Pancreas (tissue), 10 donors: ENCODE measurements around the gene PLCG1. TPM values are rescaled to one million over a fixed set of nuclear protein-coding genes. Genes with fewer than 3 reads are reported as not detected.

Experiments
- ATAC-seq, 4 donors: fragments of 200-7000 bp; cut with Tn5 transposase; one replicate each; pipeline versions ENCODE4 v1.8.0 to v1.9.1; 2020; ENCODE audit warnings: mild to moderate bottlenecking in 4 of 4, moderate library complexity in 4 of 4
- DNase-seq, 6 donors: peaks; one replicate each; pipeline ENCODE4 v3.0.0-alpha.2; 2020
- FAIRE-seq: peaks from 2 replicates; lab custom pipeline; 2012; peaks lifted over from hg19 to GRCh38; lab: Jason Lieb, UNC
- H3K27ac ChIP-seq, 4 donors: fragments of 200-600 bp; sonication (generic); 1 replicate in 3 of 4; 2 replicates in 1 of 4; pipeline versions ENCODE4 v1.5.0 to v1.8.0; 2020
- H3K27me3 ChIP-seq, 4 donors: fragments of 200-600 bp; one replicate each; pipeline ENCODE4 v1.8.0; 2021
- H3K36me3 ChIP-seq, 3 donors: fragments of 200-600 bp; sonication (generic) in 1 of 3; one replicate each; pipeline versions ENCODE4 v1.5.0 to v1.8.0; 2020 to 2021
- H3K4me1 ChIP-seq, 3 donors: fragments of 200-600 bp; one replicate each; pipeline ENCODE4 v1.8.0; 2021
- H3K4me3 ChIP-seq, 4 donors: fragments of 200-600 bp; sonication (generic) in 2 of 4; one replicate each; pipeline versions ENCODE4 v1.5.0 to v1.8.0; 2020 to 2021
- H3K9me3 ChIP-seq, 4 donors: fragments of 200-600 bp; one replicate each; pipeline ENCODE4 v1.8.0; 2021
- WGBS, 2 donors: extraction: QIAGEN DNeasy Blood & Tissue Kit; methylation state at CpG; one replicate each; pipeline ENCODE4 v1.1.7; 2013; 5-methylcytosine and 5-hydroxymethylcytosine counted together
- intact Hi-C, 3 donors: fragments of 100-400 bp; cut with DNase I; formaldehyde crosslinking; loops; one replicate each; pipeline versions ENCODE4 v1.11.1 to v1.14.2; 2022
- polyA plus RNA-seq, 2 donors: library from polyadenylated mRNA; stranded (reverse); fragments of 200-250 nt; gene quantifications; one replicate each; pipeline ENCODE4 v1.2.3, GENCODE V29; 2013
- total RNA-seq, 6 donors: library from RNA; stranded (reverse); fragmentation: NEBNext Ultra II Directional in 4 of 6; extraction: Animal tissue kit (Norgen Biotek cat#: 25700) in 4 of 6; gene quantifications; one replicate each; pipeline versions ENCODE4 v1.2.1 to v1.2.4, GENCODE V29; 2021 to 2023
- TF ChIP-seq, protein P1 (sequence below), 4 donors: fragments of 200-600 bp; sonication (generic) in 3 of 4; IDR thresholded peaks; one replicate each; pipeline versions ENCODE4 v1.5.0 to v1.8.0; 2021; ENCODE audit warnings: antibody characterized with exemption in 4 of 4
- donor health status: healthy with polysubstance abuse.
- donor health status: DM: no; HTN: no; CAD: no; lungs with moderate emphysema.
- donor health status: DM: no; HTN: no; CAD: no.
- donor health status: control.
- donor health status: control.
- donor health status: Bipolar disorder and iron deficiency.
- donor health status: DM: yes; HTN: yes; CAD: no.
- donor health status: DM: no; HTN: no; CAD: no.
- donor health status: DM: no; HTN: no; CAD: no.
- donor health status: DM: yes; HTN: yes; CAD: no.

The PLCG1 gene
- total and polyA plus RNA-seq, 8 donors = 9.9 to 41.7 (median 20.1) TPM

DNA sequence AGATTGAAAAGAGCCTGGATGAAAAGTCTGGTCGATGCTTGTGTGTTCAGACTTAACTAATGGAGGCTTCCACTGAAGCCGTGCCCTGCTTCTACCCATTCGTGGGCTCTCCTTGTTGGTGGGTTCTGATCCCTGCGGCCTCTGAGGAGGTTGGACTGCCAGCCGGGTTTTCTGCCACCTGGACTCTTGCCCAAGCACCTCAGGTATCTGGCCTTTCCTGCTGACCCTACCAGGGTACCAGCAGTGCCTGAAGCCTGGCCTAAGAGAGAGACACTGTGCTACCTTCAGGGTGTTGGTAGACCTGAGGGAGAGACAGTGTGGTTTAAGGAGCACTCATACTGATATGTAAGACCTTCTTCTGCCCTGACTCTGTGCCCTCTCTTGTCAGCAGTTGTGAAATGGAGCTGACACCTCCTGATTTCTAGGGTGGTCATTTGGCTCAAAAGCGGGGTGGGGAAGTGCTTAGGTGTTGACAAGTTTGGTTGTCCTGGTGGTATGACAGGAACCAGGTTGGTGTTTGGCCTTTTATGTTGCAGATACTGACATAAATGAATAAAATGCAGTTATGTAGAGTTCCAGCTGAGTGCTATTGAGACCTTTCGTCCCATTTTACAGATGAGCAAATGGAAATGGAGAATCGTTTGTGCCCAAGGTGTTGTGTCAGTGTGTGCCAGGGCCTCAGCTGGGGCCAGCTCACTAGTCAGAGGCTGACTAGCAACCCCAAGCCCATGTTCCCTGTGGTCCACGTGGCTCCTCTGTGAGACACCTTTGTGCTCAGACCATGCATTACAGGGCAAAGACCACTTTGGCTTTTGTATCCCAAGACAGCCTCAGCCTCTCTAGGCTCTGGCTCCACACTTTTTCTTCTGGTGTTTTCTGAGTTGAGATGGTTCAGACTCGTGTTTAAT is 3.1 kb downstream of the PLCG1 start:
- H3K27ac ChIP-seq = no peak overlapping the region
- ATAC-seq = no peak

DNA sequence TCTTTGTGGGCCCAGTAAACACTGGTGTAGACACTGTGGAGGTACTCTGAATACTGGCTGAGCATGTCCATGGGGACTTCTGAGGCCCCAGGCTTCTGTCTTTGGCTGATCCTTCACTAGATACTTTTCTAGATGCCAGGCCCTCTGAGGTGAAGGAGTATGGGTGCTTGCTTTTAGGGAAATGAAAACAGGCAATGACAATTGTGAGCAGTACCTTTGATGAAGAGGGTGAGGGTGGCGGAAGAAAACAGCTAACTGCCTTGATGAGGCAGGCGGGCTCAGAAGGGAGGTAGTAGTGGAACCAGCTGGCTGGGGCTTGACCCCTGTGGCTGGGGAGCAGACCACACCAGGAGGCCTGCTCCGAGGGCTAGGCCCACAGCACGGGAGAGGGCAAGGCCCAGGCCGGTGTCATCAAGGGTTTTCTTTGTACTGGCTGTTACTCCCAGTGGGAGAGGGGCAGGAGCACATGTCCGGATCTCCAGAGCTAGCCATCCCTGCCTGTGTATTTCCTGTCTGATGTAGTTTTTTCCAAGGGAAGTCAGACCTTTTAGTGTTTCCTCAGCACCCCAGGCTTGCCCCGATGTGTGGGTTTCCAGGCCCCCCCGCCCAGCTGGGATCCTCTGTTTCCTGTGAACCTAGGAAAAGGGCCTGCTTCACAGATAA is 3.9 kb downstream of the PLCG1 start:
- WGBS, 2 donors = 78 to 80% methylated on average over 8 of the region's 8 CpGs
- TF ChIP-seq, protein P1, sequence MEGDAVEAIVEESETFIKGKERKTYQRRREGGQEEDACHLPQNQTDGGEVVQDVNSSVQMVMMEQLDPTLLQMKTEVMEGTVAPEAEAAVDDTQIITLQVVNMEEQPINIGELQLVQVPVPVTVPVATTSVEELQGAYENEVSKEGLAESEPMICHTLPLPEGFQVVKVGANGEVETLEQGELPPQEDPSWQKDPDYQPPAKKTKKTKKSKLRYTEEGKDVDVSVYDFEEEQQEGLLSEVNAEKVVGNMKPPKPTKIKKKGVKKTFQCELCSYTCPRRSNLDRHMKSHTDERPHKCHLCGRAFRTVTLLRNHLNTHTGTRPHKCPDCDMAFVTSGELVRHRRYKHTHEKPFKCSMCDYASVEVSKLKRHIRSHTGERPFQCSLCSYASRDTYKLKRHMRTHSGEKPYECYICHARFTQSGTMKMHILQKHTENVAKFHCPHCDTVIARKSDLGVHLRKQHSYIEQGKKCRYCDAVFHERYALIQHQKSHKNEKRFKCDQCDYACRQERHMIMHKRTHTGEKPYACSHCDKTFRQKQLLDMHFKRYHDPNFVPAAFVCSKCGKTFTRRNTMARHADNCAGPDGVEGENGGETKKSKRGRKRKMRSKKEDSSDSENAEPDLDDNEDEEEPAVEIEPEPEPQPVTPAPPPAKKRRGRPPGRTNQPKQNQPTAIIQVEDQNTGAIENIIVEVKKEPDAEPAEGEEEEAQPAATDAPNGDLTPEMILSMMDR (IDR thresholded peaks at IDR 0.05) = no peak
- ATAC-seq (no peak), DNase-seq (no peak), FAIRE-seq (no peak)
- H3K27ac ChIP-seq = no peak overlapping the region
- H3K36me3 ChIP-seq = no peaks in the 10 kb centered on the region
- H3K4me3 ChIP-seq = no peak overlapping the region
- no peaks in the 10 kb centered on the region for H3K9me3 ChIP-seq
- intact Hi-C loops = no loop called here
- H3K4me1 ChIP-seq = peaks cover 0 to 3% (median 0%) of the 10 kb centered on the region in 3 donors
- no peaks in the 10 kb centered on the region for H3K27me3 ChIP-seq

More for the DNA sequence above, 3.1 kb downstream of the PLCG1 start:
- H3K27me3 ChIP-seq = no peaks in the 10 kb centered on the region
- DNase-seq = no peak
- no peak overlapping the region for H3K4me3 ChIP-seq
- no peaks in the 10 kb centered on the region for H3K36me3 ChIP-seq
- H3K4me1 ChIP-seq = peaks cover 0 to 3% (median 0%) of the 10 kb centered on the region in 3 donors
- intact Hi-C loops = no loop called here
- H3K9me3 ChIP-seq = no peaks in the 10 kb centered on the region
- TF ChIP-seq, protein P1 (IDR thresholded peaks at IDR 0.05) = no peak
- WGBS, 2 donors = 59 to 64% methylated on average over 10 of the region's 10 CpGs
- no peak for FAIRE-seq

DNA sequence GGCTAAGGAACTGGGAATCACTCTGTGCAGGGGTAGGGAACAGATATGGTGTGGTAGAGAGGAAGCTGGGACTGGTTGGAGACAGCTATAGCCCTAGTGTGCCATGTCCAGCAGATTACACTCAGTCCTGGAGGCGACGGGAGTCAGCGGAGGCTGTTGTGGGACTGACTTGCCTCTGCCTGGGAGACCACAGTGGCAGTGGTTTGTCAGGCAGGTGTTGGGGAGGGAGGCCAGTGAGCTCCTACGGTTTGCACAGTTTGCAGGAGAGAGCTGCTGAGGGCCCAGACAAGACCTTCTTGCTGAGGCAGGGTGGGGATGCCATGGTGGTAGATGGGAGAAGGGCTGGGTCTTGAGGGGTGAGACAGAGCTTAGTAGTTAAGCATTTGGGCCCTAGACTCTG is 4.9 kb downstream of the PLCG1 start:
- FAIRE-seq (no peak), DNase-seq (no peak), ATAC-seq (no peak)
- 79 to 83% methylated on average over 4 of the region's 4 CpGs for WGBS, 2 donors
- H3K4me3 ChIP-seq = no peak overlapping the region
- no peaks in the 10 kb centered on the region for H3K36me3 ChIP-seq
- TF ChIP-seq, protein P1 (IDR thresholded peaks at IDR 0.05) = no peak
- no peaks in the 10 kb centered on the region for H3K27me3 ChIP-seq
- intact Hi-C loops = no loop called here
- H3K27ac ChIP-seq = no peak overlapping the region
- peaks cover 0 to 3% (median 0%) of the 10 kb centered on the region in 3 donors for H3K4me1 ChIP-seq
- H3K9me3 ChIP-seq = no peaks in the 10 kb centered on the region

DNA sequence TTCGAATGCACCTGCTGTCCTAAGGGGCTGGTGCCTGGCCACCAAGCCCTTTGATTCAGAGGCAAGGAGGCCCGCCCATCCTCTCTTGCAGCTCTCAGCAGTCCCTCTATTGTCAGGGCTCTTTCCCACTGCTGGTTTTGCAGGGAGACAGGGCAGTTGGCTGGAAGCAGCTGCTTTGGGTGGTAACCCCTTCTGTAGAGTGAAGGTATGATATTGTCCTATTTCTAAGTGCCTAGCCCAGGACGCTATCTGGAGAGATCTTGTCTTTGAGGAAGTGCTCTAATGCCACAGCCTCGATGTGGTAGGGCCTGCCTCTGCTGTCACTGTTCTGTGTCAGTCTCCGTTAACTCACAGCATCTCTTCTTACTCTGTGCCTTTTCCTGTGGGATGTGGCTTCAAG is 5.6 kb downstream of the PLCG1 start:
- H3K9me3 ChIP-seq = no peaks in the 10 kb centered on the region
- intact Hi-C loops = no loop called here
- H3K4me1 ChIP-seq = peaks cover 0 to 3% (median 0%) of the 10 kb centered on the region in 3 donors
- no peak for FAIRE-seq
- no peaks in the 10 kb centered on the region for H3K27me3 ChIP-seq
- TF ChIP-seq, protein P1 (IDR thresholded peaks at IDR 0.05) = no peak
- DNase-seq = no peak
- H3K4me3 ChIP-seq = no peak overlapping the region
- H3K36me3 ChIP-seq = no peaks in the 10 kb centered on the region
- no peak overlapping the region for H3K27ac ChIP-seq
- 69% methylated on average over 5 of the region's 5 CpGs for WGBS, 2 donors
- no peak for ATAC-seq
